Activated CD8-positive, alpha-beta T cell treated with anti-CD3 and anti-CD28 coated beads for 36 hours (primary cell): ENCODE results near the gene PHC2. TPM values are rescaled to one million over a fixed set of nuclear protein-coding genes. Genes with fewer than 3 reads are reported as not detected.

Source experiments
- ATAC-seq: fragments of 200-7000 bp; cut with Tn5 transposase; one replicate; pipeline ENCODE4 v1.10.0; 2021; ENCODE audit warnings: mild to moderate bottlenecking, moderate library complexity
- CTCF ChIA-PET: fragments of 350-600 bp; sonication (Branson Sonifier 250); formaldehyde crosslinking; loops from one replicate; lab custom pipeline; 2021; ENCODE audit warnings: antibody characterized with exemption; lab: Charles Lee
- POLR2A ChIA-PET: fragments of 350-600 bp; sonication (Branson Sonifier 250); formaldehyde crosslinking; loops from one replicate; lab custom pipeline; 2021; ENCODE audit warnings: antibody characterized with exemption; lab: Charles Lee
- DNase-seq: peaks from one replicate; pipeline ENCODE4 v3.0.0-alpha.2; 2020
- H3K27ac Mint-ChIP-seq: one replicate; pipeline ENCODE4 v1.8.0; 2021; ENCODE audit warnings: mild to moderate bottlenecking, mixed read lengths
- H3K27me3 Mint-ChIP-seq: one replicate; pipeline ENCODE4 v1.8.0; 2021; ENCODE audit warnings: mixed read lengths
- H3K36me3 Mint-ChIP-seq: one replicate; pipeline ENCODE4 v1.8.0; 2021; ENCODE audit warnings: low read depth, mixed read lengths
- H3K4me1 Mint-ChIP-seq: one replicate; pipeline ENCODE4 v1.8.0; 2021; ENCODE audit warnings: low read depth, mixed read lengths
- H3K4me3 Mint-ChIP-seq: one replicate; pipeline ENCODE4 v1.8.0; 2021; ENCODE audit warnings: mild to moderate bottlenecking, moderate library complexity, mixed read lengths
- H3K9me3 Mint-ChIP-seq: one replicate; pipeline ENCODE4 v1.8.0; 2021; ENCODE audit warnings: mixed read lengths
- CTCF ChIP-seq: fragments of 200-600 bp; IDR thresholded peaks from one replicate; pipeline ENCODE4 v1.8.0; 2022; ENCODE audit warnings: antibody characterized with exemption, mild to moderate bottlenecking
- intact Hi-C: fragments of 100-400 bp; cut with micrococcal nuclease; formaldehyde crosslinking; loops from one replicate; pipeline ENCODE4 v1.10.0; 2022
- total RNA-seq, 2 experiments: library from RNA; stranded (reverse); gene quantifications; one replicate each; pipeline ENCODE4 v1.2.3, GENCODE V29; 2021

The PHC2 gene
- total RNA-seq, 2 experiments from 2014 or later, result 26.0 to 28.0 TPM

DNA sequence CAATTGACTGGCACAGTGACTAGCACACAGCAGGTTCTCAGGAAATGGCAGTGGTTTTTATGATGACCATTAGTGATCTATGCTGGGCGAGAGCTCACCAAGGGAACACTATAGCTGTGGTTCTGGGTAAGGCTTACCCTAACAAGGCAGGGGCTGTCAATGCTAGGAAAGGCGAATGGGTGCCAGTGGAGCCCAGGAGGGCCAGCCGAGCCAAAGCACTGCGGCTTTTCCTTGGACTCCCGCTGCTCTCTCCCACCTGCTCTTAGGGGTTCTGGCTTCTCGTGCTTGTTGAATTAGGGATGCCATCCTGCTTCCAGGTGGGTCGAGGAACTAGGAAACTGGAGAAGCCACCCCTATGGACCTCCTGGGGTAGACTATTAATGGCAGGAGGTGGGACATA is 100.0 kb downstream of the PHC2 start:
- no peak overlapping the region for H3K27ac Mint-ChIP-seq
- no peak for TF ChIP-seq CTCF
- CTCF ChIA-PET, result interaction anchor here (1.5 kb wide), 1 partner anchor 35 kb away, joined by 10 read pairs; no protein-coding TSS in a partner anchor
- no peaks in the 10 kb centered on the region for H3K27me3 Mint-ChIP-seq
- peaks cover 4% of the 10 kb centered on the region for H3K4me1 Mint-ChIP-seq
- POLR2A ChIA-PET, result interaction anchor here (0.6 to 1.0 kb wide), 2 partner anchors 19 to 412 kb away, joined by 3 to 5 read pairs; no protein-coding TSS in a partner anchor
- intact Hi-C loops, result no loop called here
- peaks cover 27% of the 10 kb centered on the region for H3K36me3 Mint-ChIP-seq
- no peak for DNase-seq
- no peak for ATAC-seq
- no peak overlapping the region for H3K4me3 Mint-ChIP-seq
- H3K9me3 Mint-ChIP-seq, result no peaks in the 10 kb centered on the region

GRCh38 chr1:33330361-33330890 is 100.5 kb downstream of the PHC2 start:
- intact Hi-C loops, result no loop called here
- Mint-ChIP-seq H3K4me1 (peaks cover 4% of the 10 kb centered on the region), H3K9me3 (no peaks in the 10 kb centered on the region), H3K36me3 (peaks cover 32% of the 10 kb centered on the region), H3K27ac (no peak overlapping the region), H3K4me3 (no peak overlapping the region), H3K27me3 (no peaks in the 10 kb centered on the region)
- ATAC-seq (no peak), DNase-seq (no peak)
- ChIA-PET CTCF (interaction anchor here (0.6 to 1.5 kb wide), 2 partner anchors 18 to 35 kb away, joined by 3 to 10 read pairs; no protein-coding TSS in a partner anchor), POLR2A (interaction anchor here (0.6 to 1.0 kb wide), 2 partner anchors 19 to 411 kb away, joined by 3 to 5 read pairs; no protein-coding TSS in a partner anchor)
- no peak for TF ChIP-seq CTCF

GRCh38 chr1:33329600-33330305 is 101.1 kb downstream of the PHC2 start:
- peaks cover 36% of the 10 kb centered on the region for H3K36me3 Mint-ChIP-seq
- intact Hi-C loops, result no loop called here
- H3K27ac Mint-ChIP-seq, result no peak overlapping the region
- TF ChIP-seq CTCF, result no peak
- ChIA-PET POLR2A (no interaction called here), CTCF (interaction anchor here (0.6 to 1.5 kb wide), 2 partner anchors 18 to 34 kb away, joined by 3 to 10 read pairs; no protein-coding TSS in a partner anchor)
- no peak overlapping the region for H3K4me3 Mint-ChIP-seq
- no peaks in the 10 kb centered on the region for H3K9me3 Mint-ChIP-seq
- no peak for ATAC-seq
- no peaks in the 10 kb centered on the region for H3K27me3 Mint-ChIP-seq
- H3K4me1 Mint-ChIP-seq, result no peaks in the 10 kb centered on the region
- DNase-seq, result no peak

GRCh38 chr1:33328817-33329216 is 102.1 kb downstream of the PHC2 start:
- Mint-ChIP-seq H3K27me3 (no peaks in the 10 kb centered on the region), H3K4me3 (no peak overlapping the region), H3K36me3 (peaks cover 35% of the 10 kb centered on the region), H3K4me1 (no peaks in the 10 kb centered on the region), H3K27ac (no peak overlapping the region), H3K9me3 (no peaks in the 10 kb centered on the region)
- ChIA-PET POLR2A (no interaction called here), CTCF (interaction anchor here (1.0 to 1.3 kb wide), 2 partner anchors 31 to 33 kb away, joined by 3 to 4 read pairs; no protein-coding TSS in a partner anchor)
- intact Hi-C loops, result no loop called here
- no peak for ATAC-seq
- TF ChIP-seq CTCF, result no peak
- DNase-seq, result no peak
